HG02970 (cell line): ENCODE measurements around the gene NTPCR.
"Not testable (repeated sequence)": the region's sequence is repeated elsewhere in the genome, so short reads cannot be mapped to it uniquely, and the experiment has no call there.

Experiments used
- ATAC-seq: cut with Tn5 transposase; IDR thresholded peaks from one replicate; pipeline ENCODE4 v1.9.1; 2021; ENCODE audit warnings: mild to moderate bottlenecking, moderate library complexity, moderate number of reproducible peaks; ENCODE audit not compliant: unreplicated experiment, low FRiP score

The NTPCR gene, protein sequence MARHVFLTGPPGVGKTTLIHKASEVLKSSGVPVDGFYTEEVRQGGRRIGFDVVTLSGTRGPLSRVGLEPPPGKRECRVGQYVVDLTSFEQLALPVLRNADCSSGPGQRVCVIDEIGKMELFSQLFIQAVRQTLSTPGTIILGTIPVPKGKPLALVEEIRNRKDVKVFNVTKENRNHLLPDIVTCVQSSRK

DNA sequence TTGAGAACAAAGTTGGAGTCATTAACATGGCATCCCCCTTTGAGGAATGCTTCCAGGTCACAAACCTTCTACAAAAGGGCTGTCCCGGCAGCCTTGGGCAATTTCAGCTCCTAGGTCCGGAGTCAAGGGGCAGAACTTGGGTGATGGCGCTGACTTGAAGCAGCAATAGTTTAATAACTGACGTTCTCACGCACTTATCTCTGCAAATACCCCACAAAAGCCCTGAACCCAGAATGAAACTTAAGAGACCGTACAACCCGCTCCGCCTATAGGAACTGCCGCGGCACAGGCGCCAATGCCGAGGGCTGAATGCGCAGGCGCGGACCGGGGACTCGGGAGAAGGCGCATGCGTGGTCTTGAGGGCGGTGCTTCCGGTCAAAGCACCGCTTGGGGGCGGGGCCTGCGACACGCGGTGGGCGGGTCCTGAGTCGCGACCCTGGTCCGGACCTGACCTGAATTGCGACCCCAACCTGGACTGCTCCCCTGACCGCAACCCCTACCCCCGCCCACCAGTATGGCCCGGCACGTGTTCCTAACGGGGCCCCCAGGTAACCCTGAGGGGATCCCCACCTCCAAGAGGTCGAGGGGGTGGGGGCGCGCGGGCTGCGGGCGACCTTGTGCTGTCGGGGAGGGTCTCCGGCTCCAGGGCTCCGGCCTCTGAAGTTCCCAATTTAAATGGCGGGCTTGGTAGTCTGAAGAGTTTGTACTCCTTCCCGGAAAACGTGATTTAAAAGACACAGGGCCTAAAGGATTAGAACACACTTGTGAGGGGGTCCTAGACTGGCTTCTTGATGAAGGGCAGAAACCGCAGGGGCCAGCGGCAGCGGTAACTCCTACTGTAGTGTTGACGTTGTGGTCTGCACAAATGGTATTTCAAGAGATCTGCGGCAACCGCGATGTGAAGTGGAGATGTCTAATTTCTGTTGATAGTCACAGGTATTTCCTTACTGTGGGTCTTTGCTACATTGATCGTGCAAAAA lies at the start of gene NTPCR:
NTPCR (plus strand) TSS at position 415 of the 980 bp plus-strand sequence; CDS start at position 515, 100 bp downstream.
- peak; percentile 98 for ATAC-seq

DNA sequence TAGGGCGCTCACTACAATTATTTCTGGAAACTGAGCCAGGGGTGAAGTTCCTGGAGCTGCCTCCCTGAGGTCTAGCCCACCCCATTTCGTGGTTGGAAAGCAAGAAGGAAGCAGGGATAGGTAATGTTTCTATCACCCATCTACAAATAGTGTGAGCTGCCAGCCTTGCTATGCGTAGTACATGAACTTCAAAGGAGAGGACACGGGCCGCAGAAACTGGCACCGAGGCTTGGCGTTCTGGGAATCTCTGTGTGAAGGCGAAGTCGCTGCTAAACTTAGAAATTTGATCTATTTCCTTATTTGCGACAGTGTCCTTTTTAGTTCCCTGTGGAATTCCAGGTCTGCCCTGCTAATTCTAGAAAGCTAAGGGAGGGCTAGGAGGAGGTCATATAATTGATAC lies 49.6 kb upstream of the NTPCR start:
- no peak for ATAC-seq

DNA sequence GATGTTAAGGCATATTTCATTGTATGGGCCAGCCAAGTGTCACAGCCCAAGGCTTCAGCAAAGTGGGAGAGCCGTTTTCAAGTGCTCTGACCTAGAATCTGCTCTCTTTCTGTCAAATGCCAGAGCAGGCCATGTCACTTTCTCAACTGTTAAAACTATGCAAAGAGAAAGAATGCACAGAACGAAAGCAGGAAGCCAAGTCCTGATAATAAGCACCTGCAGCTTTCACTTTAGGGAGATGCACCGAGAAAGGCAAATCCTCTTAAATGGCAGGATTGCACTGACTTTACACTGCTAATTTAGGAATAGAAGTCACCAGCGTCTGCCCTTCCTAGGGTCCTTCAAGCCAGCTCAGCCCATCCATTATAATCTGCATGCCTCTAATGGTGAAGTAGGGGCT lies 49.2 kb upstream of the NTPCR start:
- ATAC-seq = no peak

DNA sequence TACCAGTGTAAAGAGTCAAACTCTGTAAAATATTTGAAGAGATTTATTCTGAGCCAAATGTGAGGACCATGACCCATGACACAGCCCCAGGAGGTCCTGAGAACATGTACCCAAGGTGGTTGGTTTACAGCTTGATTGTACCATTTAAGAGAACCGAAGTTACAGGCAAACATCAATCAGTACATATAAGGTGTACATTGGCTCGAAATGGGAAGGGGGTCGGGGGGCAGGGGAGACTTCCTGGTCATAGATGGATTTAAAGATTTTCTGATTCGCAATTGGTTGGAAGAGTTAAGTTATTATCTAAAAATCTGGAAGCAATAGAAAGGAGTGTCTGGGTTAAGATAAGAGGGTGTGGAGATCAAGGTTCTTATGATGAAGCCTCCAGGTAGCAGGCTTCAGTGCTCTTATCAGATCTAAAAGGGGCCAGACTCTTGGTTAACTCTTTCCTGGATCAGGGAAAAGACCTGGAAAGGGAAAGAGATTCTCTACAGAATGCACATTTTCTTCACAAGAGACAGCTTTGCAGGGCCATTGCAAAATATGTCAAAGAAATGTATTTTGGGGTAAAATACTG lies 47.5 kb upstream of the NTPCR start:
- no peak for ATAC-seq

DNA sequence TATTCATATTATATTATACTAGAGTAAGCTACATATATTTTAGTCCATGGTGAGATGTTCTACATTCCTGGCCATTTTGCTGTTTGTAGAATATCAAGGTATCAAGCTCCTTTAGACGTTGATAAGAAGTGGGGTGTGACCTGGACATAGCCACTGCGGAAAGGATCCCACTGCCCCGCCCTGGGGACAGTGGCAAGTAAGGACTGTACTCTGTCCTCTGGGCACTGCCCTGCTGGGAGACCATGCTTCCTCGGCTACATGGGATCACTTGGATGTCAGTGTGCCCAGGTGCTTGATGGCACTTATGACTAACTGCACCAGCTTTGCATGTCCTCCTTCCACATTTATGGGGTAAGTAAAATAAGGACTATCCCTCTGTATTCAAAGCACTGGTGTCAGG lies 46.3 kb upstream of the NTPCR start:
- no peak for ATAC-seq

DNA sequence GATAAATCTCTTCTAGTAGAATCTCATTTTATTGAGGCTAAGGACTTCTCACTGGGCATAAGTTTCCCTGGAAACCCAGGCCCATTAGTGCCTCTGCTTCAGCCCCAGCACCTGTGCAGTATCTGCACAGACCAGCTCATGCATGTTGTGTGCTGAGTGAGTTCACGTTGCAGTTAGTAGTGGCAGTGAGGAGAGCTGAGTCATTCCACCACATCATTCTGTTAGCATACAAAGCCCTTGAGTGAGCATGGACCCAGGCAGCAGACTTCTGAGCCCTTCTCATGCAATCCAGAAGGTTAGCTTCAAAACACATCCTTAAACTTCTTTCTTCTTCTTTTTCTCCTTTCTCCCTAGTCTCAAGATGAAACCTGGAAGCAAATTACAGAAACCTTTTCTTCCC lies 45.8 kb upstream of the NTPCR start:
- ATAC-seq = no peak

DNA sequence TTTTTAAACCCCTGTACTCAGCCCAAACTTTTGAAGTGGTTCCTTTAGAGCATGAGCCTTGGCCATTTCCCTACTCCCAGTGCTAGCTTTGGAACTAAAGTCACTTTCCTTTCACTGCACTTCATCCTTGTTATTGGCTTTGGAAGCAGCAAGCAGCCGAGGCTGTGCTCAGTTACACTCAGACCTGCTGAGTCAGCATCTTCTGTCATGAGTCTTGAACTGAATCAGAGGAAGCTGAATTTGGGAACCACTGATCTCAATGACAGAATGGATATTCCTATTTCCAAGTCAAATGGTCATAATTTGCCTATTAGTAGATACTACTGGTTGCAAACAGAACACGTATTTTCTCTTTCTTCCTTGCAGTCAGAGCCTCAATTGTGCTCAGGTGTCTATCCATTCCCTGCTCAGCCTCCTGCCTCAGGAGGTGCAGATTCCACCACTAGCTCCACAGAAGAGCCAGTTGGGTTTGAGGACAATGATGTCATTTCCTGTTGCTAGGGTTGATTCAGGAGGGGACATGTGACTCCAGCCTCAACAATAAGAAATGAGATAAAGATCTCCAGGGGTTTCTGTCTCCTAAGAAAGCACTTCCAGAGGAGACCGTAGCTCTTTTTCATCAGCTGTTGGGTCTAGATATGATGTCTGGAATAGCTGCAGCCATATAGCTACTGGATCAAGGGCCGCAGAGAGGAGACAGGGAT lies 44.9 kb upstream of the NTPCR start:
- no peak for ATAC-seq

DNA sequence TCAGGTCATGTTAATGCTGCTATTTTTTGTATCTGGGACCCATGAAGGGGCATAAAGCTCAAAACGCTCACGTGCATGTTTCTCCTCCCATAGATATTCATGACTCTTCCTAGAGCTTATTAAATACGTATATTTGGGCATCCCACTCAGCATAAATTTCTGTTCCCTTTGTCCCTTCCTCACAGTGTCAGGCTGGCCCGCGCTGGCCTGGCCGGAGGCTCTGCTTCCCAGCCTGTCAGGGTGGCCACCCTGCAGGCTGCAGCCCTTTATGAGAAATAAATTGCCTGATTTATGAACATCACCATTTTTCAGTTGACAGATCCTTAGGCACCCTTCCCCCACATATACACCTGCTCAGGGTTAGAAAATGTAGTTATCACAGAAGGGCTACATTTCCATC lies 44.0 kb upstream of the NTPCR start:
- no peak for ATAC-seq

DNA sequence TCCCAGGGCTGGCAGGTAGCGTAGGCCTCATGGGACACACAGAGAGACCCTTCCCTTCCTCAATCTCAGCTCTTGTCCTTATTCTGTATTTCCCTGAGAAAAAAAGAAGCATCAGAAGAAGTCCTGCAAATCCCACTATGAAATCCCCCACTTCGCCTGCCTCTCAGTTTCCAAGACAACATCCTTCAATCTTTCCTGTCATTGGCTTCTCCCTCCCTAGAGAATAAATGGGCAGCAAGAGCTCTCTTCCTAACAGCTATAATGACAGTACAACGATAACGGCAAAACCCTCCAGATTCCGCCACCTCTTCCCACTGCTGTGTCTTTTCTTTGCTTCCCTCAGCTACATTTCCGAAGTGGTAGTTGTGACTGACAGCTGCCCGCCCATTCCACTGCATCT lies 41.6 kb upstream of the NTPCR start:
- ATAC-seq = no peak

DNA sequence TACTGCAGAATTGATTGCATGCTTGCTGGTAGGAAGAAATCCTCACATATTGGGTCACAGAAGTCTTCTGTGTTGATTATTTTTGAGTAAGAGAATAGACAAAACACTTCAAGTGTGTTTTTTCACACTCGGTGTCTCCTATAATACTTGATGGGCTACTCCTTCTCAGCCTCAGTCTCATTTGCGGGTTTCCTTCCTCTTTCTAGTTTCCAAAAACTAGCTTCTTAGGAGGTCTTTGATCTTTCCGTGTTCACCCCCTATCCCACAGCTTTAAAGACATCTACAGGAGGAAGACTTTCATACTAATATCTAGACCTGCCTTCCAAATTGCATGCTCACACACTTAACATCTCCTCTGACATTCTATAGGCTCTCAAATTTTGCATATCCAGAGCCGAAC lies 40.7 kb upstream of the NTPCR start:
- no peak for ATAC-seq

DNA sequence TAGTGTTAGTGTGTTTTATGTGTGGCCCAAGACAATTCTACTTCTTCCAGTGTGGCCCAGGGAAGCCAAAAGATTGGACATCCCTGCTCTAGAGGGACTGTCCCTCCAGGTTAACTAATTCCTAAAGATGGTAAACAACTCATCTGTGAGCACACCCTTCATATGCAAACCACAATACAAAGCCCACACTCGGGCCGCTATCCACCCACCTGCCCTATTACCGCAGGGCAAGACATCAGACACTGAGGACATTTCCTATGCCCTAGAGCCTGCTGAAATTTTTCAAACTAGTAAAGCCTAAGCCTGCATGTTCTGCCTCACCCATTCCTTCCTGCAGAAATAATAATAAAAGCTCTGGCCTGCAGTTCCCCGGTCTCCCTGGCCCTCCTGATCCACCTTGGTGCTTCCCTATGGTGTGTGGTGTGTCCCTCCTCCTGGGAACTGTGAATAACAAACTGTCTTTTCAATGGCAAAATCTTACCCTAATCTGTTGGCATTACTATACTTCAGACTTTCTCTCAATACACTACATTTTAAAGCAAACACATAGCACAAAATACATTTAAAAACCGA lies 39.3 kb upstream of the NTPCR start:
- no peak for ATAC-seq

DNA sequence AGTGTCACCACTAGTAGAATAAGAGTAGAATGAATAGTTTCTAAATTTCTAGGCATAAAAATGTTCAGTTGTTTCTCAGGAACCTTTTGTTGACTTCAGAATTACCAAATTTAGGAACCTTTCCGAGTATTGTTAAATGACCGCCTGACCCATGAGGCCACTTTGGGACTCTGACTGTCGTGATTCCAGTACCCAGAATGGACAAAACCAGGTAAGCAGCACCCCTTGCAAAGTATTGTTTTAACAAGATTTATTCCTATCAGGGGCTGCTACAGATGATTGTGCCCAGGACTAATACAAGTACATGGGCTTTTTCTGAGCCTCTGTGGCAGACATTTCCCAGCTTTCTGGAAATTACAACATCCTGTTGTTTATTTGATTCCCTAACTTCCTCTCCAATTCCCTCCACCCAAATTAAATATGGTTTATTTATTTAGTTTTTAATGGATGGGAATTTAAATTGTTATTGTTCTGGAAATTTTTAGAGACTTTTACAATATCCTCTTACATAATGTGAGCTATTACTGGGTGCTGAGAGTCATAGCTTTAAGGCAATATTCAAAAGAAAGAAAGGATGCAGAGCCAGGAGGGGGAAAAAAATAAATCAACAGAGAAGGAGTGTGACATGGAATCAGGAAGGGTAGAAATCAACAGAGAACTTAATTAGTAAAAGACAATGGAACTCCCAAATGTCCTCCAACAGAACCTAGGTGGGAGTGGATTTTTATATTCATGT lies 37.4 kb upstream of the NTPCR start:
- ATAC-seq = no peak

DNA sequence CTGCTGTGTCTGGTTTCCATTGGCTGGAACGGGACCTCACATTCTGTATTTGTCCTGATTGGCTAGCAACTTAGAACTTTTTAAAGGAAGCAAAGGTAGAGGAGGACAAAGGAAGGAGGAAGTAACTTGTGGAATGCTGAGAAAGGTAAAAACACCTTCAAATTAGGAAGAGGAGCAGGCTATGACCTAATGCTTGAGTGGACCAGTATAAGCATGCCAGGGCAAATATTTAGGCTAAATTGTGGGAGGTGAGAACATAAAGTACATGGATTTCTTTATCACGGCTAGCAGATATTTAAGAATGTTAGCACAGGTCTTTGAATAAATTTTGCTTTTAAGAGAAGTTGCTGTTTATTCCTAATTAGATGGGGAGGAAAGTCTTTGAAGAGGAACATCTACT lies 36.1 kb upstream of the NTPCR start:
- not testable (repeated sequence) for ATAC-seq

DNA sequence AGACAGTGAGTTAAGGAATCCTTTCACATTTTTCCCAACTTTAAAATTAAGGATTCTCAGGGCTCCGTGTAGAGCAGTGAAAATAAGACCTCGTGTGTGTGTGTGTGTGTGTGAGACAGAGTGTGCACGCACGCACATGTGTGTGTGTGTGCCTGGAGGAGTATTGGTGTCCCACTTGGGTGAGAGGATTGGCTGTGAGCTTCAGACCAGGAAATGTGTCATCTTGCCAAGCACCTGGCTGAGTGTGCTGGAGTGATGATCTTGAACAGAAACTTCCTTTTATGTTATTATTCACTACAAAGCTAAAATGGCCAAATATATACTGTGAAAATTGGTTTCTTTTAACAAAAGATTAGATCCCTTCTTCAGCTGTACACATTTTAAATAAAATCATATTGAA lies 35.2 kb upstream of the NTPCR start:
- no peak for ATAC-seq

DNA sequence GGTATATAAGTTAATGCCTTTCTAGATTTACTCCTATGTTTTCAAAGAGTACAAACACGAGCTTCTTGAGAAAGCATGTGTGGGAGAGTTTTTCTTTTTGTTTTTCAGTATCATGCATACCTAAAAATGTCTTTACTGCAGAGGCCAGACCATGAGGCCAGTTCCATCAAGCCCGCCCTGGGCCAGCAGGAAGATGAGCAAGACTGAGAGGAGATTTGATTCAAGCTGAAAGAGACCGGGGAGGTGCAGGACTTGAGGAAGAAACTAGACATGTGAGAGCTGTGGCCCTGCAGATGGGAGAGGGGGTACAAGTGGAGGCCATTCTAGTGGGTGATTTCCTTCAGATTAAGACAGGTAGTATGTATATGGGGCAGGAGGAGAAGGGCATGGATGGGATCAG lies 33.4 kb upstream of the NTPCR start:
- ATAC-seq = no peak

DNA sequence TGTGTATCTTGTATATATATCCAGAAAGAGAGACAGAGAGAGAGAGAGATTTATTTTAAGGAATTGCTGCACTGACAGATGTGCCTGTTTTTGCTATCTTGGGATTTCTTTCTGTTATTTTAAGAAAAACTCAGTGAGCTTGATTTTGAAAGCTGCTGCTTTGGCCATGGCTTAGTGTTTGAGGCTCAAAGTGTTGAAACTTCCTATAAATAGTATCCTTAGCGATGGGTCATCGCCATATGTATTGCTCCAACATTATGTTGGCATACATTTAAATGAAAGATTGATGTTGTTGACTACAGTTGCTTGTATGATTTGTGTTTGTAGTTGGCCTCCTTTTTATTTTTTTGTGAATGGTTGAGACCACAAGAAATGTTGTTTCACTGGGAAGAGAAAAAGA lies 29.0 kb upstream of the NTPCR start:
- ATAC-seq = no peak

DNA sequence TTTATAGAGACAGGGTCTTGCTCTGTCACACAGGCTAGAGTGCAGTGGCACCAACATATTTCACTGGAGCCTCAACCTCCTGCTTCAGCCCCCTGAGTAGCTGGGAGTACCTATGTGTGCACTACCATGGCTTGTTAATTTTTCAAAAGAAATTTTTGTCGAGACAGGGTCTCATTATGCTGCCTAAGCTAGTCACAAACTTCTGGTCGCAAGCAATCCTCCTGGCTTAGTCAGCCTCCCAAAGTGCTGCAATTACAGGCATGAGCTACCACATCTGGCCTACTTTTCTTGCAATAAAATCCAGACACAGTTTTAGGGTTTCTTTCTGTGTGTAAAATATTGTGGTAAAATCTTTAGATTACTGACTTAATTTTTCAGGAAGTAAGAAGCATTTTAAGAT lies 27.9 kb upstream of the NTPCR start:
- no peak for ATAC-seq

DNA sequence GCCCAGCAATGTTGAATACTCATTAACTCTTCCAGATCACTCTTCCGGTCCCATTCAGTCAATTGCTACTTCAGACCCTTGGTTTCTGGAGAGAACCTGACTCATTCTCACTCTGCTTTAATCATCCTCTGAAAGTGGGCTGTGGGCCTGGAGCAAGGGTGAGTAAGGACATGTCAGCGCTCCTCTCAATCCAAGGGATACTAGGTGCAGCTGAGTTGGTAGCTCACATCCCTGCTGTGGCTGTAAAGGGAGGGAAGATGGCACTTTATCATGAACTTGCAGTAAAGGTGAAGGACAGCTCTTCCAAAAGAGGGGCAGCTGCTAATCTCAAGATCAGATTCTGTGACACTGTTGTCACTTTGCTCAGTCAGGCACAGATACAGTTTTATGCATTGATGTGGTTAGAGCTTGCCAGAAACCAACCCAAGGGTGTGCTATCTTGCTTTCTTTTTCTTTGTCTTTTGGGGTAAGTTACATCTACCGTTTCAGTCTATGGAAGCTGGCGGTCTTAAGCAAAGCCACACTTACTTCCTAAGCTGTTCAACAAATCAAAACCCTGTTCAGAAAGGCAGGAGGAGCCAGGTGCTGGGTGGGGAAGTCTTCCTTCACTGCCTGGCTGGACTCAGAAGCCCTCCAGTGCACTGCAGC lies 26.5 kb upstream of the NTPCR start:
- no peak for ATAC-seq

DNA sequence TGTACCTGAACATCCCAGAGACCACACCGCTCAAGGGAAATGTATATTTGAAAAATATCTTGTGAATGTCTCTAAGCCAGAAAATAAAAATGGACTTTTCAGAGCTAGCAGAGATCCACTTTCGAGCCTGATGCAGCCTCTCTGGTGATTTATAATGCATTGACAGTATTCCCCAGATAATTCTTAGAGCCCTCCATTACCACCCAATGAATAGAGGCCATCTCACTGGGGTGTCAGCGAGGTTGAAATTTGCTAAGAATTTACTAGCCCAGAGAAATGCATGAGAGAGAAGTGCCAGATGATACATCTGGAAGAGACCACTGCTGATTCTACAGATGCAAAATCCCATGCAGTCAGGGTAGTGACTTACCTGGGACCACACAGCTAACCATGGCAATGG lies 25.5 kb upstream of the NTPCR start:
- no peak for ATAC-seq
